ENCODE measurements around the gene LHFPL2. TPM values are rescaled to one million over a fixed set of nuclear protein-coding genes. Genes with fewer than 3 reads are reported as not detected.

The LHFPL2 gene
- total RNA-seq, 2 donors from 2014 or later: 13.7 to 40.4 TPM

DNA sequence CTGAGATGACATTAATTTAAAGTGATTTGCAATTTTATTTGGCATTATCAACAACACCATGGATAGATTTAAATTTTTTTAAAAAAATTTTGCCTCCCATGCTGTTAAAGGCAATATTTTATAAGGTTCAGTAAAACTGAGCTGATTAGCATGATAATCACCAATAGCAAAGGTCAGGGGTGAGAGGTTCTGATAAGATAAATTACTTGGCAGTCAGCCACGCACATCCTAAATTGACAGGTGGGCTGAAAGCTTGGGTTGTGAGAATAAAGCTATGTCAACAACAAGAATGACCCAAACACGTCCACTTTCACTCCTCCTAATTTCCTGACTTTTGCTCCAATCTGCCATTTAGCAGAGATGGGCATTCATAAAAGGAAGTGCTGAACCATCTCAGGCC lies 127.1 kb downstream of the LHFPL2 start:
- no peak for DNase-seq (ENCODE audit: low spot score)
- Histone ChIP-seq H3K4me1 (replicated peaks) (no peaks in the 10 kb centered on the region), H3K4me3 (no peak overlapping the region), H3K27ac (no peak overlapping the region), H3K36me3 (no peaks in the 10 kb centered on the region), H3K27me3 (replicated peaks; ENCODE audit: insufficient read depth) (no peaks in the 10 kb centered on the region), H3K9me3 (no peaks in the 10 kb centered on the region)
- WGBS: 81% methylated on average over 2 of the region's 2 CpGs
- TF ChIP-seq POLR2AphosphoS5 (IDR thresholded peaks at IDR 0.05) (no peak), POLR2A (IDR thresholded peaks at IDR 0.05) (no peak)
- TF ChIP-seq, protein P1, sequence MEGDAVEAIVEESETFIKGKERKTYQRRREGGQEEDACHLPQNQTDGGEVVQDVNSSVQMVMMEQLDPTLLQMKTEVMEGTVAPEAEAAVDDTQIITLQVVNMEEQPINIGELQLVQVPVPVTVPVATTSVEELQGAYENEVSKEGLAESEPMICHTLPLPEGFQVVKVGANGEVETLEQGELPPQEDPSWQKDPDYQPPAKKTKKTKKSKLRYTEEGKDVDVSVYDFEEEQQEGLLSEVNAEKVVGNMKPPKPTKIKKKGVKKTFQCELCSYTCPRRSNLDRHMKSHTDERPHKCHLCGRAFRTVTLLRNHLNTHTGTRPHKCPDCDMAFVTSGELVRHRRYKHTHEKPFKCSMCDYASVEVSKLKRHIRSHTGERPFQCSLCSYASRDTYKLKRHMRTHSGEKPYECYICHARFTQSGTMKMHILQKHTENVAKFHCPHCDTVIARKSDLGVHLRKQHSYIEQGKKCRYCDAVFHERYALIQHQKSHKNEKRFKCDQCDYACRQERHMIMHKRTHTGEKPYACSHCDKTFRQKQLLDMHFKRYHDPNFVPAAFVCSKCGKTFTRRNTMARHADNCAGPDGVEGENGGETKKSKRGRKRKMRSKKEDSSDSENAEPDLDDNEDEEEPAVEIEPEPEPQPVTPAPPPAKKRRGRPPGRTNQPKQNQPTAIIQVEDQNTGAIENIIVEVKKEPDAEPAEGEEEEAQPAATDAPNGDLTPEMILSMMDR (IDR thresholded peaks at IDR 0.05): no peak
- intact Hi-C loops (cut with DNase I): no loop called here

DNA sequence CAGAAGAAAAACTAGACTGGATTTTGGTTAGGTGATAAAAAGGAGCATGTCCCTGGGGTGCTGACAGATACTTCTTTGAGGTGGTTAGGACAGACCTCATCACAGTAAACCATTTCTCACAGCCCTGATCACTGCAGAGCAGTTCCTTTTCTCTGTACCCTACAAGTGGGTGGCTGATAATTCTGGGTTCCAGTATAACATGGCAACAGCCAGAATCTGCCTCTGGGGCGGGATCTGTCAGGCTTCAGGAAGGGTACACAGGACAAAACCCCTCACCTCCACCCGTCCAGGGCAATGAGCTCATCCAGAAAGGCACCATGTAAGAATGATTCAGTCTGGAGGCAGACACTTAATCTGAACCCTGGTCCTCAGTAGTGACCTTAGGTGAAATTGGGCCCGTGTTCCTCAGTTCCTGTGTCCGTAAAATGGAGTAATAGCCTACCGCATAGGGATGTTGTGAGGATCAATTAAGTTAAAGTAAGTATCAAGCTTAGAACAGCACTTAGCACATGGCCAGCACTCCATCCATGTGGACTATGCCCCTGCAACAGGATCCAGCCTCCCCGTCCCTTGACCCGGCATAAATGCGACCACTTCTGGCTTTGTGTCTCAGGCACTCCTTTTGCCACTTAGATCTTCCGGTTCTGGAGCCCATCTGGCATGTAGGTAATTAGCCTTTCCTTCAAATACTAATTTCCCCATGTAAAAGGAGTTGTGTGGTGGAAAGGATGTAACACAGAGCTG lies 129.2 kb downstream of the LHFPL2 start:
- intact Hi-C loops (cut with DNase I): no loop called here
- Histone ChIP-seq H3K36me3 (no peaks in the 10 kb centered on the region), H3K27ac (no peak overlapping the region), H3K4me3 (no peak overlapping the region), H3K9me3 (no peaks in the 10 kb centered on the region), H3K27me3 (replicated peaks; ENCODE audit: insufficient read depth) (no peaks in the 10 kb centered on the region), H3K4me1 (replicated peaks) (no peaks in the 10 kb centered on the region)
- DNase-seq (ENCODE audit: low spot score): no peak
- 93% methylated on average over 9 of the region's 9 CpGs for WGBS
- TF ChIP-seq POLR2AphosphoS5 (IDR thresholded peaks at IDR 0.05) (no peak), POLR2A (IDR thresholded peaks at IDR 0.05) (no peak)
- TF ChIP-seq, protein P1 (IDR thresholded peaks at IDR 0.05): no peak

DNA sequence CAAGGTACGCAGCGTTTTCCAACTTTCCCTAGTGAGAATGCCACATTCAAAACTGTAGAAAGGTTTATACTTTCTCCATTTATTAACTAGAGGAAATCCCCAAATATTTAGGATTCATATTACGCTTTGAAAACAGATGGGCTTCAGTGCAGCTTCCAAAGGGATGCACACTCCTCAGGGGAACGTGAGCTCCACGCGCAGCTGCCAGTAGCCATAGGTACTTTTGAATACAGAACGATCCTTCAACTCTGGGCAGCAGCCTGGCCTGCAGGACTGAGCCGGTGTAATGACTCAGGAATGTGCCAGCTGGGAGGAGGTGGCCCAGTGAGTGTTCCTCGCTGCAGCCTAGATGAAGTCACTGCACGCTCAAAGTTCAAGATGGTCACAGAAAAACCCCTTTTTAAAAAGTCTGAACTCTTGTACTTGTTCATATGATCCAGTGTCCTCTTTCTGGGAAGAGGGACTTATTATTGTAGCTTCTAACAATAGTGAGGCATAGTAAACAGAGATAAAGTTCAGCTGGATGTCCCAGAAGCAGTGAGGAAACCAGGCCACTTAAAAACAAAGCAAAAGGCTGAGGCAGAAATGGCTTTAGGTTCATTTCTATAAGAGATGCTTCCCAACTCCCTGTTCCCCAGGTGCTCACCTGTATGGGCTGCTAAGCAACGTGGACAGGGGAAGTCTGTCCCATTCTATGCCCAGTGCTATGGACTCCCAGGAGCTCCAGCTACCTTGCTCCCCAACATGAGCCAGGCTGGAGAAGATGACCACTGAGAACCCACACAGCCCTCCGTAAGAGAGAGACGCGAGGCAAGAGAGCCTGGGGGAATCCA lies 130.0 kb downstream of the LHFPL2 start:
- 54% methylated on average over 14 of the region's 14 CpGs for WGBS
- Histone ChIP-seq H3K36me3 (no peaks in the 10 kb centered on the region), H3K27me3 (replicated peaks; ENCODE audit: insufficient read depth) (no peaks in the 10 kb centered on the region), H3K9me3 (no peaks in the 10 kb centered on the region), H3K27ac (peak overlapping the region in 1 of 2 donors; percentile 20), H3K4me3 (no peak overlapping the region), H3K4me1 (replicated peaks) (no peaks in the 10 kb centered on the region)
- intact Hi-C loops (cut with DNase I): no loop called here
- no peak for DNase-seq (ENCODE audit: low spot score)
- TF ChIP-seq POLR2AphosphoS5 (IDR thresholded peaks at IDR 0.05) (no peak), POLR2A (IDR thresholded peaks at IDR 0.05) (no peak)
- TF ChIP-seq, protein P1 (IDR thresholded peaks at IDR 0.05): no peak

DNA sequence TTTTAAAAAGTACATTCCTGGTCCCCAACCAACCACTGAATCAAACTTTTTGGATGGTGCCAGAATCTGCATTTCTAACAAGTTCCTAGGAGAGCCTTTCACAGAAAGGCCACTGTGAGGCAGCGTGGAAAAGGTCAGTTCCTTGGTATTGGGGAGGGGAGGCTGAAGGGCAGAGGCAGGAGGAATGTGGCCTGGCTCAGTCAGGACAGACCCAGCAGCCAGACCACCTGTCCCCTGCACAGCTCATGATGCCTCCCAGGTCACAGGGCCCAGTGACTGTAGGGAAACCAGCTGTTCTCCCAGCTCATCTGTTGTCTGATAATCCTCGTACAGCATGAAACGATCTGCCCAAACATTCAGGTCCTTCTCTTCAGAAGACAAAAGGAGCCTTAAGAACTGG lies 132.9 kb downstream of the LHFPL2 start:
- H3K27ac ChIP-seq: no peak overlapping the region
- H3K36me3 ChIP-seq: no peaks in the 10 kb centered on the region
- H3K9me3 ChIP-seq: no peaks in the 10 kb centered on the region
- H3K4me1 ChIP-seq (replicated peaks): no peaks in the 10 kb centered on the region
- intact Hi-C loops (cut with DNase I): no loop called here
- no peaks in the 10 kb centered on the region for H3K27me3 ChIP-seq (replicated peaks; ENCODE audit: insufficient read depth)
- TF ChIP-seq POLR2AphosphoS5 (IDR thresholded peaks at IDR 0.05) (no peak), POLR2A (IDR thresholded peaks at IDR 0.05) (no peak)
- TF ChIP-seq, protein P1 (IDR thresholded peaks at IDR 0.05): no peak
- no peak for DNase-seq (ENCODE audit: low spot score)
- no peak overlapping the region for H3K4me3 ChIP-seq
- 57% methylated on average over 3 of the region's 3 CpGs for WGBS

All from prostate gland (tissue), 2 donors.